GM19023 (cell line): ENCODE measurements around the gene LAX1.

Experiments used
- ATAC-seq: cut with Tn5 transposase; IDR thresholded peaks from one replicate; pipeline ENCODE4 v1.9.1; 2021; ENCODE audit warnings: mild to moderate bottlenecking, moderate library complexity; ENCODE audit not compliant: unreplicated experiment

The LAX1 gene

GRCh38 chr1:203807196-203807595 lies 42.2 kb downstream of the LAX1 start:
- ATAC-seq, result no peak

DNA sequence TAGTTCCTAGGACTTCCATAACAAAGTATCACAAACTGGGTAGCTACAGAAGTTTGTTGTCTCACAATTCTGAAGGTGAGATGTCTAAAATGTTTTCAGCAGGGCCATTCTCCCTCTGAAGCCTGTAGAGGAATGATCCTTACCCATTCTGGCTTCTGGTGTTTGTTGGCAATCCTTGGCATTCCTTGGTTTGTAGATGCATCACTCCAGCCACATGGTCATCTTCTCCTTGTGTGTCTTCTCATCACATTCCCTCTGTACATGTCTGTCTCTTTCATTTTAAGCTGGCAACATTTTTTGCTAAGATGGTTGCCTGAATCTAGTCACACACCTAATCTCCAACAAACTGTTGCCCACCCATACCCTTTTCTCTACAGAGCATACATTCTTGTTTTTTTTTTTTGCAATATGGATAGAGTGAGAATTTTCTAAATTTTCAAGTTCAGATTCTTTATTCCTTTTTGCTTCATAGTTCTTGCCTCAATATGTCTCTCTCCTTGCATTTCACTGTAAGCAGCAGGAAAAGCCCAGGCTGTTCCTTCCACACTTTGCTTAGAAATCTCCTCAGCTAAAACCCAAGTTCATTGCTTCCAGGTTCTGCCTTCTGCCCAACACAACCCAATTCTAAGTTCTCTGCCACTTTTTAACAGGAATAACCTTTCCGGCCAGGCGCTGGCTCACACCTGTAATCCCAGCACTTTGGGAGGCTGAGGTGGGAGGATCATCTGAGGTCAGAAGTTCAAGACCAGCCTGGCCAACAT lies 48.8 kb downstream of the LAX1 start:
- ATAC-seq, result no peak

GRCh38 chr1:203818399-203818798 lies 53.4 kb downstream of the LAX1 start:
- no peak for ATAC-seq

- ATAC-seq, result no peak
Observed at GRCh38 chr1:203823306-203823705, 58.3 kb downstream of the LAX1 start.
